GM12878 (cell line): Measurements from ENCODE around the gene NRG3. TPM values are rescaled to one million over a fixed set of nuclear protein-coding genes. Genes with fewer than 3 reads are reported as not detected.

Source experiments
- ATAC-seq: fragments of 200-7000 bp; cut with Tn5 transposase; 3 replicates; pipeline ENCODE4 v1.9.1; 2020; ENCODE audit warnings: mild to moderate bottlenecking, moderate library complexity
- BruUV-seq: library from RNA; stranded (reverse); fragments of 400-500 nt; replicated peaks from 2 replicates; lab custom pipeline; 2021; lab: Mats Ljungman, UMichigan
- CTCF ChIA-PET: fragments of 300-600 bp; sonication (Branson Sonifier 250); formaldehyde crosslinking; extraction: SDS; loops from one replicate; lab custom pipeline; 2021; ENCODE audit warnings: inconsistent platforms; lab: Yijun Ruan, JAX
- POLR2A ChIA-PET: fragments of 350-600 bp; formaldehyde crosslinking; extraction: SDS; loops from one replicate; lab custom pipeline; 2021; ENCODE audit warnings: inconsistent platforms; lab: Charles Lee
- RAD21 ChIA-PET: fragments of 300-600 bp; sonication (Branson Sonifier 250); formaldehyde crosslinking; loops from one replicate; lab custom pipeline; 2023; ENCODE audit warnings: antibody characterized with exemption; ENCODE audit not compliant: unreplicated experiment; lab: Charles Lee
- SMC1A ChIA-PET: fragments of 300-600 bp; sonication (Branson Sonifier 250); formaldehyde crosslinking; loops from one replicate; lab custom pipeline; 2023; ENCODE audit not compliant: unreplicated experiment, uncharacterized antibody; lab: Charles Lee
- DNase-seq: peaks from one replicate; pipeline ENCODE4 v3.0.0-alpha.2; 2011; ENCODE audit warnings: low read depth, low spot score
- FAIRE-seq: peaks from 3 replicates; lab custom pipeline; 2011; peaks lifted over from hg19 to GRCh38; lab: Jason Lieb, UNC
- H2AFZ ChIP-seq: 2 replicates; pipeline ENCODE4 v1.6.0; 2011; ENCODE audit warnings: low read depth, low read length, control low read depth; ENCODE audit not compliant: control insufficient read depth
- H3K27ac ChIP-seq: 2 replicates; pipeline ENCODE4 v1.5.1; 2011; ENCODE audit warnings: control low read depth; ENCODE audit not compliant: control insufficient read depth, insufficient read depth
- H3K27me3 ChIP-seq, 2 experiments: replicated peaks in 1 of 2; 2 replicates each; pipeline versions ENCODE4 v1.6.0 to v1.6.1; 2011; ENCODE audit warnings: low read length in 1 of 2; ENCODE audit not compliant: control insufficient read depth in 2 of 2, insufficient read depth in 2 of 2
- H3K36me3 ChIP-seq, 2 experiments: 2 replicates each; pipeline ENCODE4 v1.5.1; 2011; ENCODE audit warnings: low read length in 1 of 2; ENCODE audit not compliant: control insufficient read depth in 2 of 2, insufficient read depth in 2 of 2
- H3K4me1 ChIP-seq: 2 replicates; pipeline ENCODE4 v1.6.1; 2011; ENCODE audit warnings: mild to moderate bottlenecking, low read length, moderate library complexity, mixed read lengths; ENCODE audit not compliant: control insufficient read depth, insufficient read depth
- H3K4me2 ChIP-seq: 2 replicates; pipeline ENCODE4 v1.6.0; 2011; ENCODE audit warnings: control low read depth; ENCODE audit not compliant: control insufficient read depth, insufficient read depth
- H3K4me3 ChIP-seq: fragments of 200-600 bp; sonication (generic); 2 replicates; pipeline ENCODE4 v1.5.1; 2016
- H3K79me2 ChIP-seq: 2 replicates; pipeline ENCODE4 v1.6.0; 2011; ENCODE audit warnings: low read length; ENCODE audit not compliant: control insufficient read depth, insufficient read depth
- H3K9ac ChIP-seq: 2 replicates; pipeline ENCODE4 v1.8.0; 2011; ENCODE audit warnings: low read length, control low read depth, mixed read lengths; ENCODE audit not compliant: control insufficient read depth, insufficient read depth
- H3K9me3 ChIP-seq: replicated peaks from 3 replicates; pipeline ENCODE4 v1.5.1; 2011; ENCODE audit warnings: mild to moderate bottlenecking, low read length; ENCODE audit not compliant: control insufficient read depth, insufficient read depth
- H4K20me1 ChIP-seq: 2 replicates; pipeline ENCODE4 v1.6.0; 2011; ENCODE audit not compliant: control insufficient read depth, insufficient read depth
- BCL3 ChIP-seq: IDR thresholded peaks from 2 replicates; pipeline ENCODE4 v1.6.1; 2011; ENCODE audit warnings: borderline replicate concordance, low read depth, mild to moderate bottlenecking, moderate library complexity, low read length; ENCODE audit not compliant: insufficient read depth, poor library complexity, severe bottlenecking
- BHLHE40 ChIP-seq, 2 experiments: fragments of 450-650 bp in 1 of 2; IDR thresholded peaks; 2 replicates each; pipeline ENCODE4 v1.6.1; 2011 to 2017; ENCODE audit warnings: low read depth in 2 of 2, borderline replicate concordance in 1 of 2, improper control_type of control experiment in 1 of 2, low read length in 1 of 2, mild to moderate bottlenecking in 1 of 2
- E2F8 ChIP-seq: fragments of 450-650 bp; IDR thresholded peaks from 2 replicates; pipeline ENCODE4 v1.6.1; 2018; ENCODE audit warnings: mild to moderate bottlenecking, low read depth, moderate library complexity; ENCODE audit not compliant: partially characterized antibody
- RAD21 ChIP-seq: IDR thresholded peaks from 2 replicates; pipeline ENCODE4 v1.6.1; 2011; ENCODE audit warnings: mild to moderate bottlenecking, low read depth, low read length, moderate library complexity; ENCODE audit not compliant: insufficient read depth
- SMAD5 ChIP-seq: IDR thresholded peaks from 2 replicates; pipeline ENCODE4 v1.6.1; 2016; ENCODE audit warnings: antibody characterized with exemption, low read depth
- in situ Hi-C: fragments of 300-500 bp; cut with MboI; formaldehyde crosslinking; loops from 9 replicates; pipeline ENCODE4 v1.14.3; 2018; ENCODE audit warnings: mixed read lengths
- intact Hi-C: fragments of 100-400 bp; cut with micrococcal nuclease; formaldehyde crosslinking; loops from one replicate; pipeline ENCODE4 v1.14.2; 2022; ENCODE audit not compliant: unreplicated experiment
- polyA plus RNA-seq, 11 experiments: library from polyadenylated mRNA; depleted of rRNA in 4 of 11; unstranded in 6 of 11; stranded (reverse) in 5 of 11; fragments of >200 nt; fragmentation: Nextera tagmentation in 4 of 11; fragmentation: Illumina TruSeq in 1 of 11; extraction: Ambion mirVana in 4 of 11; extraction: Trizol in 1 of 11; gene quantifications; 1 replicate in 1 of 11; 2 replicates in 10 of 11; pipeline versions ENCODE4 v1.2.1 to v1.2.3, GENCODE V29; 2011 to 2016; ENCODE audit warnings: inconsistent platforms in 2 of 11, missing spikeins in 2 of 11, low read depth in 1 of 11
- total RNA-seq, 4 experiments: library from RNA; depleted of rRNA in 3 of 4; stranded (reverse); fragments of >200 nt in 3 of 4; fragmentation: Illumina TruSeq in 1 of 4; extraction: Trizol in 1 of 4; gene quantifications; 2 replicates each; pipeline versions ENCODE4 v1.2.1 to v1.2.3, GENCODE V29; 2013 to 2021
- TF ChIP-seq, protein P1 (sequence below), 3 experiments: IDR thresholded peaks in 2 of 3; conservative IDR thresholded peaks in 1 of 3; 2 replicates each; pipeline ENCODE4 v1.5.1; 2011; ENCODE audit warnings: low read depth in 3 of 3, low read length in 3 of 3, mild to moderate bottlenecking in 3 of 3, control low read depth in 2 of 3, moderate library complexity in 2 of 3, inconsistent platforms in 1 of 3, mixed read lengths in 1 of 3; ENCODE audit not compliant: control insufficient read depth in 2 of 3, insufficient read depth in 1 of 3; ENCODE audit errors: extremely low read depth in 1 of 3
- TF ChIP-seq, protein P2 (sequence below): fragments of 450-650 bp; IDR thresholded peaks from 2 replicates; pipeline ENCODE4 v1.6.1; 2016; ENCODE audit warnings: mild to moderate bottlenecking
- TF ChIP-seq, protein P3 (sequence below): IDR thresholded peaks from 2 replicates; pipeline ENCODE4 v1.6.1; 2011; ENCODE audit warnings: mild to moderate bottlenecking, low read depth, low read length, moderate library complexity; ENCODE audit not compliant: insufficient replicate concordance

The NRG3 gene
- total and polyA plus RNA-seq, 10 of the 15 experiments (the other 5 are each of a cell fraction or from before 2014, with no cell fraction given), result 0.03 to 0.41 (median 0.17) TPM; not detected in 3

DNA sequence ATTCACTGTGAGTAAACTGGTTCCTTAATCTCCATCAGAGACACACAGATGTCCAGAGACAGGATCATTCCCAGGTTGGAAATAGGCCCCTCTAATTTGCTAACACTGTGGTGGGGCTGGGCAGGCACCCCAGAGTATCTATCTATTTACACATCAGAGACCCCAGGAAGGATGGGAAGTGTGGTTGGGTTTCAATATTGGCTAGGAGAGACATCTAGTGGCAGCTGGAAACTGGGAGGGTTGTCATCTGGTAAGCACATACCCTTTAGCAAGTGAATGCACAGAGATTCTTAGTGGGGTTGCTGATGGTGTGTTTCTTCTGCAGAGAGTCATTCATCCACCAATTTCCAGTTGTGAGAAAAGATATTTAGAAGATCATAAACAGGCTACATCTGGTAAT, 36.0 kb upstream of the NRG3 start:
- in situ Hi-C loops, result no loop called here
- SMC1A ChIA-PET, result interaction anchor here (1.1 to 1.2 kb wide), 2 partner anchors 659 to 685 kb away, joined by 3 read pairs; no protein-coding TSS in a partner anchor
- ATAC-seq, result peak; percentile 32; the same call in 1 of the 3 replicates
- no peak overlapping the region for H3K4me2 ChIP-seq
- no peaks in the 10 kb centered on the region for H3K27me3 ChIP-seq
- CTCF ChIA-PET, result interaction anchor here (1.5 to 1.7 kb wide), 2 partner anchors 659 to 1176 kb away, joined by 4 to 5 read pairs; no protein-coding TSS in a partner anchor
- H3K79me2 ChIP-seq, result no peaks in the 10 kb centered on the region
- no peak for FAIRE-seq
- RAD21 ChIA-PET, result interaction anchor here (1.2 kb wide), 1 partner anchor 730 kb away, joined by 3 read pairs; no protein-coding TSS in a partner anchor
- H3K4me3 ChIP-seq, result no peak overlapping the region
- BruUV-seq, result no TSS peak
- no peaks in the 10 kb centered on the region for H3K36me3 ChIP-seq
- POLR2A ChIA-PET, result no interaction called here
- no peaks in the 10 kb centered on the region for H4K20me1 ChIP-seq
- TF ChIP-seq BCL3 (no peak), BHLHE40 (IDR thresholded peaks at IDR 0.05; ENCODE audit: borderline replicate concordance in 1 of 2, low read depth in 2 of 2, low read length in 1 of 2) (no peak), RAD21 (peak; percentile 39), SMAD5 (no peak), E2F8 (no peak)
- TF ChIP-seq, protein P1, sequence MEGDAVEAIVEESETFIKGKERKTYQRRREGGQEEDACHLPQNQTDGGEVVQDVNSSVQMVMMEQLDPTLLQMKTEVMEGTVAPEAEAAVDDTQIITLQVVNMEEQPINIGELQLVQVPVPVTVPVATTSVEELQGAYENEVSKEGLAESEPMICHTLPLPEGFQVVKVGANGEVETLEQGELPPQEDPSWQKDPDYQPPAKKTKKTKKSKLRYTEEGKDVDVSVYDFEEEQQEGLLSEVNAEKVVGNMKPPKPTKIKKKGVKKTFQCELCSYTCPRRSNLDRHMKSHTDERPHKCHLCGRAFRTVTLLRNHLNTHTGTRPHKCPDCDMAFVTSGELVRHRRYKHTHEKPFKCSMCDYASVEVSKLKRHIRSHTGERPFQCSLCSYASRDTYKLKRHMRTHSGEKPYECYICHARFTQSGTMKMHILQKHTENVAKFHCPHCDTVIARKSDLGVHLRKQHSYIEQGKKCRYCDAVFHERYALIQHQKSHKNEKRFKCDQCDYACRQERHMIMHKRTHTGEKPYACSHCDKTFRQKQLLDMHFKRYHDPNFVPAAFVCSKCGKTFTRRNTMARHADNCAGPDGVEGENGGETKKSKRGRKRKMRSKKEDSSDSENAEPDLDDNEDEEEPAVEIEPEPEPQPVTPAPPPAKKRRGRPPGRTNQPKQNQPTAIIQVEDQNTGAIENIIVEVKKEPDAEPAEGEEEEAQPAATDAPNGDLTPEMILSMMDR (IDR thresholded peaks at IDR 0.05 in 2 of 3, conservative IDR thresholded peaks at IDR 0.05 in 1 of 3; ENCODE audit: control insufficient read depth in 2 of 3, extremely low read depth in 1 of 3, insufficient read depth in 1 of 3, low read depth in 3 of 3, low read length in 3 of 3), result peak in 1 of 3 experiments; percentile 15; a peak in 1 of 6 replicates
- TF ChIP-seq, protein P2, sequence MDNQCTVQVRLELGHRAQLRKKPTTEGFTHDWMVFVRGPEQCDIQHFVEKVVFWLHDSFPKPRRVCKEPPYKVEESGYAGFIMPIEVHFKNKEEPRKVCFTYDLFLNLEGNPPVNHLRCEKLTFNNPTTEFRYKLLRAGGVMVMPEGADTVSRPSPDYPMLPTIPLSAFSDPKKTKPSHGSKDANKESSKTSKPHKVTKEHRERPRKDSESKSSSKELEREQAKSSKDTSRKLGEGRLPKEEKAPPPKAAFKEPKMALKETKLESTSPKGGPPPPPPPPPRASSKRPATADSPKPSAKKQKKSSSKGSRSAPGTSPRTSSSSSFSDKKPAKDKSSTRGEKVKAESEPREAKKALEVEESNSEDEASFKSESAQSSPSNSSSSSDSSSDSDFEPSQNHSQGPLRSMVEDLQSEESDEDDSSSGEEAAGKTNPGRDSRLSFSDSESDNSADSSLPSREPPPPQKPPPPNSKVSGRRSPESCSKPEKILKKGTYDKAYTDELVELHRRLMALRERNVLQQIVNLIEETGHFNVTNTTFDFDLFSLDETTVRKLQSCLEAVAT, result no peak
- TF ChIP-seq, protein P3, sequence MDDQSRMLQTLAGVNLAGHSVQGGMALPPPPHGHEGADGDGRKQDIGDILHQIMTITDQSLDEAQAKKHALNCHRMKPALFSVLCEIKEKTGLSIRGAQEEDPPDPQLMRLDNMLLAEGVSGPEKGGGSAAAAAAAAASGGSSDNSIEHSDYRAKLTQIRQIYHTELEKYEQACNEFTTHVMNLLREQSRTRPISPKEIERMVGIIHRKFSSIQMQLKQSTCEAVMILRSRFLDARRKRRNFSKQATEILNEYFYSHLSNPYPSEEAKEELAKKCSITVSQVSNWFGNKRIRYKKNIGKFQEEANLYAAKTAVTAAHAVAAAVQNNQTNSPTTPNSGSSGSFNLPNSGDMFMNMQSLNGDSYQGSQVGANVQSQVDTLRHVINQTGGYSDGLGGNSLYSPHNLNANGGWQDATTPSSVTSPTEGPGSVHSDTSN, result no peak
- TF ChIP-seq, all 136 proteins: peak for 2
- Histone ChIP-seq H3K9me3 (no peaks in the 10 kb centered on the region), H3K27ac (no peak overlapping the region), H2AFZ (no peak overlapping the region), H3K4me1 (no peaks in the 10 kb centered on the region), H3K9ac (no peak overlapping the region)
- no peak for DNase-seq
- intact Hi-C loops, result loop anchor here (5.0 kb wide), 1 partner anchor 1142 kb away; no protein-coding TSS in a partner anchor
